Fibroblast of upper back skin (primary cell): ENCODE results near the gene NEGR1.

Experiments used
- DNase-seq: peaks from one replicate; pipeline ENCODE4 v3.0.0-alpha.2; 2013

Gene NEGR1

DNA sequence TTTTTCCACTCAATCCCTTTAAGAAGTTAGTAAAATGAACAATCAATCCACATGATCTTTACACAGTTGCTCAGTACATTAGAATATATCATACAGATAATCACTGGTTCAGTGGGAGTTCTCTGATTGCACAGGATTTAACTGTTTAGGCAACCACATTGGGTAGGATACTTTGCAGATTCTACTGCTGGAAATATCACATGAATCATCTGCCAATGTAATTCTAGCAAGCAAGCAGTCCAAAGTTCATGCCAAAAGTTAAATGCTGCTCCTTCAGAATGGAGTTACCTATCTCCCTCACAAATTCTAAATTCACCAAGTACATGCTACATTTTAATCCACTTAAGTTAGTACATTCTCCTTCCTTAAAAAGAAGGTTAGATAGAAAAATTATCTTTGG lies 52.4 kb downstream of the NEGR1 start:
- DNase-seq, result peak; percentile 29

DNA sequence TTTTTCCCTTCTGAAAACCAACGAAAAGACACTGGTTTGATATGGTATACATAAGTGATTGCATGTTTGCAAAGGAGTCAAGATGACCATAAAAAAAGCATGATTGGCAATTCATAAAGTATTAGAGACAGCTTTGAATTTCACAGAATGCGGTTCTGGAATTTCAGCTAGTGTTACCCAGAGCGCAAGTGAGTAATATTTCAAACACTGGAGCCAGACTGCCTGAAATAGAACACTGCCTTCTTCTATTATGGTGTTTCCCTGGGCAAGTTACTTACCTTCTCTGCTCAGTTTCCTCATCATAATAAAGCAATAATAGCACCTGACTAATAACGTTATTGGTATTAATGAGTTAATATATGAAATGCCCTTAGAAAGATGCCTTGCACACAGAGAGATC lies 54.7 kb downstream of the NEGR1 start:
- peak; percentile 13 for DNase-seq

- no peak for DNase-seq
Measured at GRCh38 chr1:72224506-72224905, 57.8 kb downstream of the NEGR1 start.

DNA sequence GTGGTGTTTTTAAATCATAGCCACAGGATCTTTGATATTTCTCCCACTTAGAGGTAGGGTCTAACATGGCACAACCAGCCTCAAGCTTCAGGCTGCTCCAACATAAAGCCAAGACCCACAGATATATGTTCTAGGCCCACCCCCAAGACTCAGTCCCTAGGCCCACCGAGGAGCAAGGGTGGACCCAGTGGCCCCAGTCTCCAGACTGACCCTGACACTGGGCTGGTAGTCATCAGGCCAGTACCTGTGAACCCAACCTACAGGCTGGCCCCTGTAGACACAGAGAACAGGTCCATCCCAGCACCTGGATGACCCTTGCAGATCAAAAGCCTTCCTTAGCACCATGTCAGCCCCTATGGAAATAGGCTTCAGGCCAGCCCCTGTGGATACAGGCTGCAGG lies 60.5 kb downstream of the NEGR1 start:
- DNase-seq, result no peak

DNA sequence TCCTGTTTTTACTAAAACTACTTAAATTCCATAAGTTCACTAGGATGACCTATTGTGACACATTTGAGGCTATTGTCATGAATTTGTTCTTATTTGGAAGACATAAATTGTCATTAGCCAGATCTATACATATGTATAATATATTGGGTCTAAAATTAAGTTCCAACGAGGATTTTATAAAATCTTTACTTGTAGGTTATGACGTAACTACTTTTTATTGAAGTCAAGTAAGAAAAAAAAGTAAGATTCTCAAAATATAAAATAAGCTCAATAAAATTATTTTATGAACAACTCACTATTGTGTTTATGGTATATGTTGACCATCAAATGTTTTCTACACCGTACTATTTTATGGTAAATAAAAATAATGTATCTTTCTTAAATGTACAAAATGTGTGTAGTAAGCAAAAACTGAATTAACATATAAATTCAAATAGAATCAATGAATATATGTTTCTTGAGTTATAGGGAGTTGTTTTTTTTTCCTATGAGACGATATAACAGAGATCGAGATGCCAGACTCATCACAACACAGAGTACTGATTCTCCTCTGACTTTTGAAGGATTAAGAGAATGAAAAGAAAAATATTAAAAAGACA lies 64.1 kb downstream of the NEGR1 start:
- DNase-seq, result no peak

DNA sequence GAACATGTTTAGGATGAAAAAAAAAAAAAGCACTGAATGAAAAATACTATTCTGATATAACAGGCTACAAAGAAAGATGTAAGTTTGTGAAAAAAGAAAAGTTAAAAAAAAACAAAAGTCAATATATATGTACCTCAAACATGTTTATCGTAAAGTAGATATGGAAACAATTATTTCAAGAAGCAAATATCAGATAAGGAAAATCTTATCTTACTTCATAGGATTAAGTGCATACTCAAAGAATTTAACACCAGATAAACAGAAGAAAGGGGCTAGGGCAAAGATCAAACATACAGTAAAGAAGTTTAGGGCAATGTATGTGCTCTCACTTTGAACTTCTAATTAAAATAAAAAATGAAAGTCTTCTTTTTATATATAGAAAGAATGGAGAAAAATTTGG lies 75.3 kb downstream of the NEGR1 start:
- no peak for DNase-seq

- DNase-seq, result no peak
Measured at GRCh38 chr1:72202761-72203160, 79.6 kb downstream of the NEGR1 start.

- DNase-seq, result no peak
Measured at GRCh38 chr1:72197786-72198185, 84.6 kb downstream of the NEGR1 start.

GRCh38 chr1:72186733-72187307 lies 95.5 kb downstream of the NEGR1 start:
- peak; percentile 34 for DNase-seq

DNA sequence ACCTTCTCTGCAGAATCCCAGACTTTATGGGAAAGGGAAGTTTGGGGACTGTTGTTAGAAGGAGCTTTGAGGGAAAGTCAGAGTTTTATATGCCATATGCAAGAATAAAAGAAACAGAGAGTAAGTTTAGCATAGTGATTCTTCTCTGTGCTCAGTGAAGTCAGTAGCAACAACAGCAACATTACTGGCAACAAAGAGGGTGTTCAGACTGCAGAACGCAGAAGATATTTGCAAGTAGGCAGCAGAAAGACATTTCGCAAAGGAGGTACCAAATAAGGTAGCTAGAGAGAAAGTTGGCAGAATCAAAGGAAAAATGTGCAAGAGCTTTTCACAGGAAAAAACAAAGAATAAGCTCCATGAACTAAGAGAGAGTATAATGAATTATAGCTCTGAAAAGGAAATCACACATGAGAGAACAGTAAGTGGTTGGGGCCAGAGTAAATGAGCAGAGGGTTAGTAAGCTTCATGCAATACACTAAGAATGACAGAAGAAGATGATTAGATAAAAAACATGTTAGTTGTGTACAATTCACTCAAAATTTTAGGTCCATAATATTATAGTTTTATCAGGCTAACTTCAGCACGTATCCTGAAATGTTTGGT lies 98.1 kb downstream of the NEGR1 start:
- no peak for DNase-seq

- DNase-seq, result no peak
Measured at GRCh38 chr1:72182859-72183258, 99.5 kb downstream of the NEGR1 start.

- DNase-seq, result peak; percentile 20
Measured at GRCh38 chr1:72178266-72178665, 104.1 kb downstream of the NEGR1 start.

GRCh38 chr1:72177711-72178110 lies 104.6 kb downstream of the NEGR1 start:
- peak; percentile 16 for DNase-seq

DNA sequence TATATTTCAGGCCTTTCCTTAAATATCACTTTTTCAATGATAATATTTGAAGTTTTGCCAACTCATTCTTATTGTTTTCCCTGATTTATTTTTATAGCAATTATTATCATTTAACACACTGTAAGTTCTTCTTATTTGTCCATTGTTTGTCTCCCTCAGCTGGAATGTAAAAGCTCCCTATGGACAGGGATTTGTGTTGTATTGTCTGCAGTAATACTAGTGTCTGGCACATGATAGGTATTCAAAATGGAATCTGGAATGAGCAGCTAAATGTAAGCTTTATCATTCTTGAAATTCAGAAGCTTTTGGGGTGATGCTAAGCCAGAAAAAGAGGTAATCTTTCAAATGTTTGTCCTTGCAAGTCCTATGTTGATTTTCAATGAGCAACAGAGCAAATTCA lies 112.1 kb downstream of the NEGR1 start:
- no peak for DNase-seq

DNA sequence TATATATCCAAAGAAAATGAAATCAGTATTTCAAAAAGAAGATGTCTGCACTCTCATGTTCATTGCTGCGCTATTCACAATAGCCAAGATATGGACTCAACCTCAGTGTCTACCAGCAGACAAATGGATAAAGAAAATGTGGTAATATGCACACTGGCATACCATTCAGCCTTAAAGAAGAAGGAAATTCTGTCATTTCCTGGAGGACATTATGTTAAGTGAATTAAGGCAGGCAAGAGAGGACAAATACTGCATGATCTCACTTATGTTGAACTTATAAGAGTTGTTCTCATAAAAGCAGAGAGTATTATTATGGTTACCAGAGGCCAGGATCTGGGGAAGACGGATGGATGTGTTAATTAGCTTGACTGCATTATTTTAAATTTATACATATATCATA lies 115.9 kb downstream of the NEGR1 start:
- no peak for DNase-seq

- DNase-seq, result no peak
Measured at GRCh38 chr1:72150508-72150907, 131.8 kb downstream of the NEGR1 start.

DNA sequence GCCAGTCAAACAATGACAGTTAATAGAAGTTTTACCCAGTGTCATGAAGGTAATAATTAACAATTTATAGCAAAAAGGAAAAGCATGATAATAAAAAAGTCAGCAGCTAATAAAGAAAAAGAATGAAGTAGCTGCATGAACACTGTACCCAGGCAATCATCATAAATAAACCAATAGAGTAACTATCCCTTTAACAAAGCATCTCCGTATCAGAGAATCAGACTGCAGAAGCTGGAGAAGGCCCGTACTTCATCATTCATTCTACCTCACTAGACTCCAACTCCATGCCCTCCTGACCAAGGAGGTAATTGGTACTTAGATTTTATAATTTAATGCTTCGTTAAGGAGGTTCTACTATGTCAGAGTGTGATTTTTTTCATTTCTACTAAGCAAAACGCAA lies 140.5 kb downstream of the NEGR1 start:
- no peak for DNase-seq

DNA sequence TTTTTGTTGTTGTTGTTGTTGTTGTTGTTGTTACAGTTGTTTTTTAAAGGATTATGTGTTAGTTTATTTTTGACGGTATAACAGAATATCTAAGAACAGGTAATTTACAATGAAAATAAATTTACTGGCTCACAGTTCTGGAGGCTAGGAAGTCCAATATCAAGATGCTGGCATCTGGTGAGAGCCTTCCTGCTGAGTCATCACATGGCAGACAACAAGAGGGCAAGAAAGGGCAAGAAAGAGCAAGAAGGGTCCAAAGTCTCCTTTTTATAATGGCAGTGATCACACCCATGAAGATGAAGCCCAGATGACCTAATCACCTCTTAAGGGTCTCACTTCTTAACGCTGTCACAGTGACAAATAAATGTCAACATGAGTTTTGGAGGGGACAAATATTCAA lies 142.1 kb downstream of the NEGR1 start:
- DNase-seq, result no peak

- DNase-seq, result no peak
Measured at GRCh38 chr1:72137656-72138055, 144.7 kb downstream of the NEGR1 start.

GRCh38 chr1:72129869-72130268 lies 152.5 kb downstream of the NEGR1 start:
- no peak for DNase-seq

DNA sequence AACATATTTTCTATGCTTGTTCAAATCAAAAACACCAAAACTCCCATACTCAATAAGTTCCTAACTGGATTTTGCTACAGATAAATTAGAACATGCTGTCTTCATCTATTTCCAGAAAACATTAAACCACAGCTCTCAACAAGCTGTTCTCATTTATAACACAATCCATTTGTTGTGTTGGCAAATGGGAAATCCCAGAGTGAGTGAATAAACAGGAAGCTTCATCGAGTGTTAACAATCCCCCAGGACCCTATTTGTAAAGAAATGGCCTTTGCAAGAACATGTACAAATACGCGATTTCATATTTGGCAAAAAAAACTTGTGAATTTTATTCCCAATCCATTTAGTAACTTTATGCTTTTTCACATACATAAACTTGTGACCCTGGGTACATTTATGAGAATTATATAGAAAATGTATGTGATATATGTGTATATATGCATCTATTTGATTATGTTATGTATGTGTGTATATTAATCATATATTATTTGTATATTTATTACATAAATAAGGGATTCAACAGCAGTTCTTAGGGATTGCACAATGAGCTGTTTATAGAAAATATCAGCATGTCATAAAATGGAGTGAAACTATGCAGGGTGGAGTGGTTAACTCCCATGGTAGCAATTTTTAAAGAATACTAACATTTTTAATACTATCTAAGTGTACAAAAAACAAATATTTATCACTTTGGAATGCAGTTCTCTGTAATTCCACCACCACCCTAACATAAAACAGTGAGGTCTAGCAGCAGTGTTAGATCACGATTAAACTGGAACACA lies 160.0 kb downstream of the NEGR1 start:
- no peak for DNase-seq

DNA sequence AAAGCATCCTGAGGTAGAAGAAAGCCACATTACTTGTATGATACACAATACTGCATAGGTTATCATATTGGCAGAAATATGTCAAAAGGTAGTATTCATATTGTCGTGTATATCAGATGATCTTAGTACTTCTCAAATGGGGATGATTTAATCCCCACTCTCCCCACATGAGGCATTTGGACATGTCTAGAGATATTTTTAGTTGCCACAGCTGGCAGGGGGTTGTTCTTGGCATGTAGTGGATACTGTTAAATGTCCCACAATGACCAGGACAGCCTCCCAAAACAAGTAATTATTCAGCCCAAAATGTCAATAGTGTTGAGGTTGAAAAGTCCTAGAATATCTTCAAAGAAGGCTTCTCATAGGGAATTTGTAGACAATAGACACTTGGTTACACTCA lies 162.8 kb downstream of the NEGR1 start:
- no peak for DNase-seq

DNA sequence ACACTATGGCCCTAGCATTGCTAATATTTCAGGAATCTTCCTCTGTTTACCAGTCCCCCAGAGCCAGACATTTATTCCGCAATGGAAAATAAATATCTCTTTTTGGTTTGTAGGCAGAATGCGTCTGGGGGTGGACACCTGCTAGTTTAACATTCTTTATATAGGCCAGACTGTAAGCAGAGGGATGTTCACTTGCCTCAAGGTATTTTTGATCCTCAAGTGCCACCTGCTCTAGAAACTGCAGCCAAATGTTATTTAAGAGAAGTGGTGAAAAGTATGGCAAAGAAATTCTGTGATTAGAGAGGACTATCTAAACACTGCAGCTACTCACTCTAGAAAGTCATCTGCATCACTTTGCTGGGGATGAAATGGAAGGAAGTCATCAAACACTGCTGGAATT lies 164.7 kb downstream of the NEGR1 start:
- no peak for DNase-seq

DNA sequence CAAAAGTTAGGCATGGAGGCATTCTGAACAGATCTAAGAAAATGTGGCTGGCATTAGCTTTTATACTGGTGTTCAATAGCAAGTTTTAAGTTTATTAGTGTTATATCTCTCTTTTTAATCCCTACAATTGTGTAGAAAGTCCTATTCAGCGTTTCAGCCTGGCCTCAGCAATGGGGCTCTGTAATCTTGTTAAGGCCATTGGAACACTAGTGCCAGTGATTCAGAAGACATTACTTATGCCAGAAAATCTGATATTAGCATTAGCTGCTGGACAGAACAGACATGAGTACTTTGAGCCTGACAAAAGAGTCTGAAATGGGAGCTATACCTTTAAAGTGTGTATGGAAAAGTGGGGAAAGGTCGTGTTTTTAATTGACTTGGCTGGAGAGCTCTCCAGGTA lies 167.0 kb downstream of the NEGR1 start:
- no peak for DNase-seq
